ENCODE results near the gene SMTNL2. TPM values are rescaled to one million over a fixed set of nuclear protein-coding genes. Genes with fewer than 3 reads are reported as not detected.

Gene SMTNL2
- total RNA-seq, 4 donors from 2014 or later: 0.44 to 0.81 (median 0.67) TPM

DNA sequence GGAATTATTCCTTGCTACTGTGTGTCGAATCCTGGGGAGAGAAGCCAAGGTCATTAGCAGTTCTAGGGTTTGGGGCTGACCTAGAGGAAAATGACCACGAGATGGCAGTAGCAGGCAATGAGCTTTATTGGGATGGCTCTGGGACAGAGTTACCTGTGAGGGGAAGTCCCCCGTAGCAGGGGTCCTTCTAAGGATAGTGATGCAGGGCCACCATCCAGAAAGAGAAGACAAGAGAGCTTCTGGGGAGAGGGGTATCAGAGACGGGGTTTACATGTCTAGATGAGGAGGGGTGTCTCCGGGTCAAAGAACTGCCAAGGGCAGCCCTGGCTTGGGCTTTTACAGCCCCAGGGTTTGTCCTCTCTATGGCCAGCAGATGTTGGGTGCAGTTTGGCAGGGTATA lies 17.5 kb upstream of the SMTNL2 start:
- 17 to 18% methylated on average over 5 of the region's 5 CpGs for WGBS, 2 donors
- H3K9me3 ChIP-seq: no peaks in the 10 kb centered on the region
- no peak for TF ChIP-seq POLR2A (IDR thresholded peaks at IDR 0.05)
- TF ChIP-seq, protein P1, sequence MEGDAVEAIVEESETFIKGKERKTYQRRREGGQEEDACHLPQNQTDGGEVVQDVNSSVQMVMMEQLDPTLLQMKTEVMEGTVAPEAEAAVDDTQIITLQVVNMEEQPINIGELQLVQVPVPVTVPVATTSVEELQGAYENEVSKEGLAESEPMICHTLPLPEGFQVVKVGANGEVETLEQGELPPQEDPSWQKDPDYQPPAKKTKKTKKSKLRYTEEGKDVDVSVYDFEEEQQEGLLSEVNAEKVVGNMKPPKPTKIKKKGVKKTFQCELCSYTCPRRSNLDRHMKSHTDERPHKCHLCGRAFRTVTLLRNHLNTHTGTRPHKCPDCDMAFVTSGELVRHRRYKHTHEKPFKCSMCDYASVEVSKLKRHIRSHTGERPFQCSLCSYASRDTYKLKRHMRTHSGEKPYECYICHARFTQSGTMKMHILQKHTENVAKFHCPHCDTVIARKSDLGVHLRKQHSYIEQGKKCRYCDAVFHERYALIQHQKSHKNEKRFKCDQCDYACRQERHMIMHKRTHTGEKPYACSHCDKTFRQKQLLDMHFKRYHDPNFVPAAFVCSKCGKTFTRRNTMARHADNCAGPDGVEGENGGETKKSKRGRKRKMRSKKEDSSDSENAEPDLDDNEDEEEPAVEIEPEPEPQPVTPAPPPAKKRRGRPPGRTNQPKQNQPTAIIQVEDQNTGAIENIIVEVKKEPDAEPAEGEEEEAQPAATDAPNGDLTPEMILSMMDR (IDR thresholded peaks at IDR 0.05): peak in 4 of 6 experiments; percentile 22 to 68 (median 47)
- no peaks in the 10 kb centered on the region for H3K36me3 ChIP-seq
- no peaks in the 10 kb centered on the region for H3K4me1 ChIP-seq
- intact Hi-C loops (cut with DNase I): loop anchor here (10.0 kb wide), 1 partner anchor 142 kb away; no protein-coding TSS in a partner anchor
- H3K4me3 ChIP-seq (replicated peaks in 1 of 3): no peak overlapping the region
- DNase-seq: peak; percentile 23 to 32
- H3K27ac ChIP-seq: no peak overlapping the region
- H3K27me3 ChIP-seq: no peaks in the 10 kb centered on the region

DNA sequence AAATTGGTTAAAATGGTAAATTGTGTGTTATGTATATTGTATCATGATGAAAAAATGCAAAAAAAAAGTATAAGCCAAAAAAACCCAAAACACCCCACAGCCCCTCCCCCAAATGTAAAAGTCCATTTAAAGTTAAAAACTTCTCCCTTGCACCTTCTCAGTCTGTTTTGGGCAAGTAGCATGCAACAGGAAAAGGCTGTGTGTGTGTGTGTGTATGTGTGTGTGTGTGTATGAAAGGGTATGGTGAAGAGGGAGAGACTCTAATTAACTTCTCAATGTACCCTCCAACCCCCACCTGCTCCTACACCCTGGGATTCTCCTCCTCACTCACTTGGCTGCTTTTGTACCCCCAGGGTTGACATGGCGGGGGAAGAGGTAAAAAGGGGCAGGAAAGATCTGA lies 14.7 kb upstream of the SMTNL2 start:
- no peaks in the 10 kb centered on the region for H3K36me3 ChIP-seq
- no peak overlapping the region for H3K4me3 ChIP-seq (replicated peaks in 1 of 3)
- H3K27ac ChIP-seq: no peak overlapping the region
- no peaks in the 10 kb centered on the region for H3K4me1 ChIP-seq
- TF ChIP-seq, protein P1 (IDR thresholded peaks at IDR 0.05): no peak
- TF ChIP-seq POLR2A (IDR thresholded peaks at IDR 0.05): no peak
- no peak for DNase-seq
- WGBS, 2 donors: 44 to 100% methylated on average over 1 of the region's 1 CpG
- intact Hi-C loops (cut with DNase I): loop anchor here (10.0 kb wide), 1 partner anchor 145 kb away; no protein-coding TSS in a partner anchor
- H3K27me3 ChIP-seq: no peaks in the 10 kb centered on the region
- no peaks in the 10 kb centered on the region for H3K9me3 ChIP-seq

DNA sequence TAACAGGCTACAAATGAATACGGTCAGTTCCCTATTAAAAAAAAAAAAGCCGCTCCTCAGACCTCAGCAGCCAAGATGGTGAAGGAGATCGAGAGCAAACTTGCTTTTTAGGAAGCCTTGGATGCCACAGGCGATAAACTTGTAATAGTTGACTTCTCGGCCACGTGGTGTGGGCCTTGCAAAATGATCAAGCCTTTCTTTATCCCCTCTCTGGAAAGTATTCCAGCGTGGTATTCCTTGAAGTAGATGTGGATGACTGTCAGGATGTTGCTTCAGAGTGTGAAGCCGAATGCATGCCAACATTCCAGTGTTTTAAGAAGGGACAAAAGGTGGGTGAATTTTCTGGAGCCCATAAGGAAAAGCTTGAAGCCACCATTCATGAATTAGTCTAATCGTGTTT lies 12.2 kb upstream of the SMTNL2 start:
- no peaks in the 10 kb centered on the region for H3K27me3 ChIP-seq
- no peaks in the 10 kb centered on the region for H3K36me3 ChIP-seq
- DNase-seq: no peak
- no peak overlapping the region for H3K4me3 ChIP-seq (replicated peaks in 1 of 3)
- no peak overlapping the region for H3K27ac ChIP-seq
- H3K4me1 ChIP-seq: no peaks in the 10 kb centered on the region
- H3K9me3 ChIP-seq: no peaks in the 10 kb centered on the region
- 79 to 83% methylated on average over 9 of the region's 9 CpGs for WGBS, 2 donors
- intact Hi-C loops (cut with DNase I): no loop called here
- no peak for TF ChIP-seq POLR2A (IDR thresholded peaks at IDR 0.05)

DNA sequence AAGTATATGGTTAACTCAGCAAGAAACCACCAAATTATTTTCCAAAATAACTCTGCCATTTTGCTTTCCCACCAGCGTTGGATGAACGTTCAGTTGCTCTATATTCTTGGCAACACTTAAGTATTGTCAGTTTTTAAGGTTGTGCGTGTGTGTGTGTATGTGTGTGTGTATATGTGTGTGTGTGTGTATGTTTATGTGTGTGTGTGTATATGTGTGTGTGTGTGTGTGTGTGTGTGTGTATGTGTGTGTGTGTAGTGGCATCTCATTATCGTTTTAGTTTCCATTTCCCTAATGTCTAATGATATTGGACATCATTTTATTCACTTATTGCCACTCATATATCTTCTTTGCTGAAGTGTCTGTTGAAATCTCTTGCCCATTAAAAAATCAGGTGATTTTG lies 11.2 kb upstream of the SMTNL2 start:
- Histone ChIP-seq H3K27me3 (no peaks in the 10 kb centered on the region), H3K4me3 (replicated peaks in 1 of 3) (no peak overlapping the region), H3K4me1 (no peaks in the 10 kb centered on the region), H3K27ac (no peak overlapping the region), H3K36me3 (no peaks in the 10 kb centered on the region), H3K9me3 (no peaks in the 10 kb centered on the region)
- DNase-seq: no peak
- intact Hi-C loops (cut with DNase I): no loop called here
- TF ChIP-seq, protein P1 (IDR thresholded peaks at IDR 0.05): no peak
- no peak for TF ChIP-seq POLR2A (IDR thresholded peaks at IDR 0.05)
- 68 to 79% methylated on average over 4 of the region's 4 CpGs for WGBS, 2 donors

DNA sequence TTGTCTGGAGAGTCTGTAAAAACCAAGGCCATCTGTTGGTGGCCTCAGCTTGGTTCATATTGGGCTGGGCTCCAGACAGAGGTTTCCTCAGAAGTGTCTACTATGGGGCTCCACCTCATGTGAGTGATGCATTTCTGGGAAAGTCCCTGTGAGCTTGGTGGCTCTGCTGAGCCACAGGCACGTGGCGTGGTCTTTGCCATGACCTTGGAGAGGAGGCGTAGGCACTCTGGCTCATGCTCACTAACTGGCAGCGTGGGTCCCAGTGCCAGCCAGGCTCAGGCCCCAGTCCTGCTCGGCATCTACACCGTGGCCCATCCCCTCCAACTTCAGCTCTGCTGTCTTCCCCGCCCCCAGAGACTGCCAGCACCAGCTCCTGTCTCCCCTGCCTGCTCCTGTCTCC lies 10.7 kb upstream of the SMTNL2 start:
- Histone ChIP-seq H3K9me3 (no peaks in the 10 kb centered on the region), H3K4me1 (no peaks in the 10 kb centered on the region), H3K27me3 (no peaks in the 10 kb centered on the region), H3K4me3 (replicated peaks in 1 of 3) (no peak overlapping the region), H3K36me3 (no peaks in the 10 kb centered on the region), H3K27ac (no peak overlapping the region)
- intact Hi-C loops (cut with DNase I): no loop called here
- WGBS, 2 donors: 72 to 79% methylated on average over 7 of the region's 7 CpGs
- TF ChIP-seq POLR2A (IDR thresholded peaks at IDR 0.05): no peak
- TF ChIP-seq, protein P1 (IDR thresholded peaks at IDR 0.05): no peak
- DNase-seq: no peak
